CD4-positive, alpha-beta T cell treated with Interleukin-17A for 1 hour (primary cell): Measurements from ENCODE around the gene SFTPD.
"Not testable (repeated sequence)": the region's sequence is repeated elsewhere in the genome, so short reads cannot be mapped to it uniquely, and the experiment has no call there.

Experiments used
- DNase-seq: peaks from one replicate; pipeline ENCODE4 v3.0.0-alpha.2; 2020

Gene SFTPD

DNA sequence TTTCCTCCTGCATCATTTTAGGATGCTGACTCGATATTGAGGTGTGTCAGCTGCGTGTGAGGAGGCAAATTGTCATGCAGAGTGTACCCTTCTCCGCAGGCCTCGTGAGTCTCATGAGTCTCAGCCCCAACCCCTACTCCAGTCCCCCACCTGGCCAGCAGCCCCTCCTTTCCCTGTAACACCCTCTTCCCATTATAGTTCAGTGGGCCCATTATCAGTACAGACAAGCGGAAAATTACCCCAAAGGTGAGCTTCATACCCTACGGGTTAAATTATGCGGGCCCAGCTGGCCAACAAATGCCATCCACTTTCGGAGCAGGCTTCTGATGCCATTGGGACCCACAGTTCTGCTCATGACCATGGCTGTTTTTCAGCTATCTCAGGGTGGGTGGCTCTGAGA, 25.2 kb downstream of the SFTPD start:
- DNase-seq, result no peak

DNA sequence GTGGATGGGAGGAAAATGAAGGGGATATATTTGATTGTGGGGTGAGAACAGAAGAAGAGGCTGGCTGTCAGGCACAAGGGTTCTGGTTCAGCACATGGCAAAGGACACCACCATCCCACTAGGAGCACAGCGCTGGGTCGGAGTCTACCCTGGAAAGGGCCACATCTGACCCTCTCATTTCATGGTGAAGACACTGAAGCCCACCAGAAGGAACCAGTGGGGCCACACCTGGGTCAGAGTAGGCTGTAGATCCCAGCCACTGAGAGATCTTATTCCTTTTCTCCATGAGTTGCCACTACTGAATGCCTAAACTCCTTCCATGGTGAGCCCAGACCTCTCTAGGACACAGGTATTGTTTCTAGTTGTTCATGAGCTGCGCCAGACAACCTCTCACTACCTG, 25.8 kb downstream of the SFTPD start:
- DNase-seq, result no peak

DNA sequence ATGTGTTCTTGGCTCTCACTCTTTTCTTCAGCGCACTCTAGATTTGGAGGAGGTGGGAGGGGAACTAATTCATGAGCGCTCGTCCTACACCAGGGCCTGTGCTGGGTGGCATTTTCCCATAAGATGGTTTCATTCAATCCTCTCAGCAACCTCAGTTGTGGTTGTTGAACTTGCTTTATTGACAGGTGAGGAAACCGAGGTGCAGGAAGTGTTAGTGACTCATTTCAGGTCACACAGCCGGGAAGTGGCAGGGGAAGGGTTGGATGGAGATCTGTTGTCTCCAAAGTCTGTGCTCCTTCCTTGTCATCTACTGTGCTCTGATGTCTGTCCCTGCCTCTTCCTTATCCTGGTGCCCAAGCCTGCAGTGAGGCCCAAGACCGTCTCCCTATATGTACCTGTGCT, 26.9 kb downstream of the SFTPD start:
- DNase-seq, result not testable (repeated sequence)

DNA sequence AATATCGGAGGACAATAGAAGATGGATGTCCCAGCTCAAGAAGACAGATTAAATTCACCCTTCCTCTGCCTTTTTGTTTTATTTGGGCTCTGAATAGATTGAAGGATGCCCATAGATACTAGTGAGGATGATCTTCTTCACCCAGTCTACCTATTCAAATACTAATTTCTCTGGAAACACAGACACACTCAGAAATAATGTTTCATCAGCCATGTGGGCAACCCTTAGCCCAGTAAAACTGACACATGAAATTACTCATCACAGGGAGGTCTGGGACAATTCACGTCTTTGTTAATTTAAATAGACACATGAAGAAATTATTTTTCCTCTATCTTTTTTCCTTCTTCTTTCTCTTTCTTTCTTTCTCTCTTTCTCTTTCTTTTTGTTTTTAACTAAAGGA, 33.1 kb downstream of the SFTPD start:
- DNase-seq, result not testable (repeated sequence)

DNA sequence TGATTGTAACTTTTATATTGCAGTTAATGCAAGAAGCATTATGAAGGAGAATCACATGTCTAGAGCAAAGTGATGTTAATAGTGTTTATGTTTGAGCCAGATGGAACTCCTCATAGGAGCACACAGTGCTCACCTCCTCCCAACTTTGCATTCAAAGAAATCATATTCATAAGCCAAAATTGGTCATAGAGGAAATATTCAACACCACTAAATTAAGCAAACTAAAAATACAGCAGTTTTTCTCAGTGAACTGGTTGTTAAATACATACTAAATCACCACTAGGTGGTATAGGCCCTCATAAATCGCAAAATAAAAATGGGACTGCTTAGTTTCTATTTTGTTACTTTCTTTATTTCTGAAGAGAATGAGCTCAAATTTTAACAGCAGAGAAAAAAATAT, 34.4 kb downstream of the SFTPD start:
- DNase-seq, result not testable (repeated sequence)

DNA sequence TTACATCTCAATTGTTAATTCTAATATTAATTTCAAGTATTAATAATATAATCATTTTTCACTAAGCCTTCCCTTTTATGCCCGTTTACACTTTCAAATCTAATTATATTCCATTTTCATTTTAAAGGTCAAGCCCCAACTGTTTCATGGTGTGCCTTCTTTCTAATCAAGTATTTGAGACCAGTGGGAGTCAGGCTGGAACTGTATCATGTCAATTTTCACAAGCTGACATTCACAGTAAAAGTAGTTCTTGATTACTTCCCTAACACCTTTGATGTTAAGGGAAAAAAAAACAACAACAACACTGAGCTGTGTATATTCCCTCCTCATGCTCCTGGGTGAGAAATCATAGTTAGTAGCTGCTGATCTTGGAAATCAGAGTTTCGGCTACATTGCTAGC, 38.1 kb downstream of the SFTPD start:
- no peak for DNase-seq

DNA sequence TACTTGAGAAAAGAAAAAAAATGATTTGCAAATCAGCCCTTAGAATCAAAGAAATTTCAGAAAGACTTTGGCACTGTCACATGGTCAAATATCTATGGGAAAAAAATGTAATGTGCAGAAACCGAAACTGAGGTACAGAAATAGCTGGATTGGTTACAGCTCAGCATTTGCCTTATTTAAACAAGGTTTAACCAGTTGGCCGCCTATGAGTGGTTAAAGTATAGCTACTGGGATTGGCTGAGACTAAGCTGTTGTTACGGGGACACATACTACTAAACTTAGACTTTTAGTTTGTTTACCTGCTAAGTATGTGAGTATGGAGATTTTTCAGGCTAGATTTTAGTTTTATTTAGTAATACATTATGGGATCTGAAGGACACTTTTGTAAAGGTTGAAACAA, 38.6 kb downstream of the SFTPD start:
- no peak for DNase-seq

DNA sequence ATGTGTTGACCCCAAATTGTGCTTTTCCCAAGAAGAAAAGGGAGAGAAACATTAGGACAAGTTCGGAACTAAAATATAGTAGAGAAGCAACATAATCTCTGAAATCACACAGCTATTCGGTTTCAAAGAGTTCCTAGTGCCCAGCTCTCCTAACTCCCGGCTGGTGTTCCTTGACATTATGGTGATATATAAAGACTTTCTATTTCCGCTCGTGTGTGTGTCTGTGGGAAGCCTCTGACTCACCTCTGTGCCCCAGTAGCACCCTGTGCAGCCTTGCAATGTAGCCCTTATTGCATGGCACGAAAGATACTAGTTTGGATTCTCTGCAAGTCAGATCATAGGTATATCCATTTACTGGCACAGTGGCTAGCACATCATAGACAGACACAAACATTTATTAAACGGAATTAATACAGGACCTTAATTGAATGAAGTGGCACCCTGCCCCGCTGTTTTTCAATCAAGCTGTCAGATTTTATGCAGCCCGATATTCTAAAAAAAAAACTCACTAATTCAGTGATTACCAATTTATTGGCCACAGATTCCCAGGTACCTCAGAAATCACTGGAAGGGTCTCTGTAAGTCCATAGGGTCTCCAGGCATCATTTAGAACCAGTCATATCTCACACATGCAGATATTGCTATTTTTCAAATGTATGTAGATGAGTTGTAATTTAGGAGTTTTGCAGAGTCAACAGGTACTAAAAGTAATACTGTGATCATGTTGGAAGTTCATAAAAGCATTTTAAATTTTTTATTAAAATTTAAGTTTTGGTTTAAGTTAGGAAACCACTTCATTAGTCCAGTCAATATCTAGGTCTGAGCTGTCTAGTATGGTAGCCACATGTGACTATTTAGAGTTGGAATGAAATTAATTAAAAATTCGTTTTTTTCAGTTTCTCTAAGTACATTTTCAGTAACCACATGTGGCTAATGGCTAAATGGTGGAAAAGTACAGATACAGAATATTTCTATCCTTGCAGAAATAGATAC, 43.3 kb downstream of the SFTPD start:
- no peak for DNase-seq

DNA sequence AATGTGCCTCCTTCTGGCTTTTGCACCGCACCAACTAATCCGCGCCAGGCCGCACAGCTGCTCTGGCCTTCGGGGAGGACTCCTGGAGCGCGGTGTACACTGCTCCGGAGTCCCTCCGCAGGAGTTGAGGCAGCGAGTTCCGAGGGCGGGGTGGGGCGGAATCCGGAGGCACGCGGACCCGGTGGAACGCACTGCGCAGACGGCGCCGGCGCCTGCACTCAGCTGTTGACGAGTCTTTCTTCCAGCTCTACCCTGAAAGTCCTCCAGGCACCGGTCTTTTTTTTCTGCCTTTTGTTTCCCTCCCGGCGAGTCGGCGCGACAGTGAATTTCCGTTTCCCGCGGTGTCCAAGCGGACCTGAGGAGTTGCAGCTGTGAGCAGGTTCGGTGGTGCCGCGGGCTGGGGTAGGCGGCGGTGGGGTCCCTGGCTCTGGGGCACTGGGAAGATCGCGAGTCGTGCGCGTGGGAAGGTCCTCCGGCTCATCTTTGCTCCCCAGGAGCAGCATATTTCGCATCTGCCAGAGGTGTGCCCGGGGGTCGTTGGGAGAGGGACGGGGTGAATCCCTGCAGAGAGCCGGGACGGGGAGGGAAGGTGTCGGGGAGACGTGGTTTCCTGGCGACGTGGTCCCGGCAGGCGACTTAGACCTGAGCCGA, 44.1 kb downstream of the SFTPD start:
- DNase-seq, result peak; percentile 27

DNA sequence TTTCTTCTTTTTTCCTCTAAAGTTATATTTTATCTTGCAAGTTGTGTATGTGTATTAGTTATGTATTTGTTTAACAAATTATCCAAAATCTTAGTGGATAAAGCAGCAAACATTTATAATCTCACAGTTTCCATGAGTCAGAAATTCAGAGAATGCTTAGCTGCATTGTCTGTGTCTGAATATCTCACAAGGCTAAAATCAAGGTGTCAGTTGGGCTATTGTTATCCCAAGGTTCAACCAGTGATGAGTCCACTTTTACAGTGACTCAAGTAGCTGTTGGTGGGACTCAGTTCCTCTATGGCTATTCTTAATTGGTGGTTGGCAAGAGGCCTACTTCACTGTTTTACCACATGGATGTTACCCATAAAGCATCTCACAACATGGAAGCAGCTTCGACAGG, 47.3 kb downstream of the SFTPD start:
- not testable (repeated sequence) for DNase-seq

DNA sequence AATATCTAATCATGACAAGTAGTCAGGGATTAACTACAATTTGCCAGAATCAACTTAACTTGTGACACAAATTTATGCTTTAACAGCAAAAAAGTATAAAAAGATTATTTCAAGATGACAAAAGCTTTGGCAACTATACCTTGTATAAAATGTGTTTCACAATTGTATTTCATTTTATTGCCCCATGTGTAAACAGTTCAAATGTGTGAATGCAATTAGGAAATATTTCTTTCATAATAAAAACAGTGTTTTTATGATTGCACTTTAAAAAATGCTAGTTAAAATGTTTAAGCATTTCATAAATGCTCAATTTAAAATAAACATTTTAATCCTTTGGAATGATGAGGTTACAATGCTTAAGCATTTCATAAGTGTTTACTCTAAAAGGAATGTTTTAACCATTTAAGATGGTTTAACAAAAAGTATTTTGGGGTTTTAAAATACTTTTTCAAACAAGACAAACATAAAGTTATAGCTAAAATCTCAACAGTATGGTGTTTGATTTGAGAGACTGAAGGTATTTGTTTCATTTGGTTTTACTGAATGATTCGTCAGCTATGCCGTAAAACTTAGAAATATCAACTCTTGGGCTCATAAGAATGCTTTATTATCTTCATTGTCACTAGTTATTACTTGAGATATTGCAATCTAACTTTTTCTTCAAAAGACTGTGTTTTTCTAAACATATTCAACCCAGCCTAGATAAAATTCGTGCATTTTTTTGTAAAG, 50.1 kb downstream of the SFTPD start:
- DNase-seq, result no peak

DNA sequence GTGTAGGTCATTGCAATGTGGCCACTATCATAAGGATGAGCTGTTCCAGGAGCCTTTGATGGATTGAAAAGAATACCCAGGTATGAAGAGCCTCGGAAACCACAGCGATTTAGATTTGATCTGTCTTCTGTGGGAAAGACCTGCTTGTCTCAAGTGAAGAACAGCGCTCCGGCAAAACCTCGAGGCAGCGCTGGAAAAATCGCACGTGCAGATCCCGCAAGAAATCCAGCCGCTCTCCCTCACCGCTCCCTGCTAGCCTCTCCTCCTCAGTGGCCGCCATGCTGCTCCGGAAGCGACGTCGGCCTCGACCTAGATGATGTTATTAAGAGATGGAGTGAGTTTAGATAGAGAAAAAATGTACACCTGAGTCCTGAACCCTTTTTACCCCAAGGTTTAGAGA, 56.0 kb downstream of the SFTPD start:
- not testable (repeated sequence) for DNase-seq

DNA sequence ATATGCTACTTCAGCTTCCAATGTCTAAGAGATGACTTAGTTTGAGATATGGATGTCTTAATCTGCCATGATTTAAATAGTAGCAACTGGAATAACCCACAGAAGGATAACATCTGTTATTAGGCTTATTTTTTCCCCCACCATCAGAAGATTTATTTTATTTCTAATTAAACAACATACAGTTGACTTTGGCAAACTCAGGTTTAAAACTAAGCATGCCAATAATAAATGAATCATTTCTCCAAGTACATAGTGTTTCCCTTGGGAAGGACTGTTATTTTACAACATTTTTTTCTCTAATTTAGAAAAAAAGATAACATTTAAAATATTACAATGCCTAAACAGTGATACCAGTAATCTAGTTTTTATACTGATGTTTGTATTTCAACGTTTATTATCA, 58.4 kb downstream of the SFTPD start:
- DNase-seq, result no peak

DNA sequence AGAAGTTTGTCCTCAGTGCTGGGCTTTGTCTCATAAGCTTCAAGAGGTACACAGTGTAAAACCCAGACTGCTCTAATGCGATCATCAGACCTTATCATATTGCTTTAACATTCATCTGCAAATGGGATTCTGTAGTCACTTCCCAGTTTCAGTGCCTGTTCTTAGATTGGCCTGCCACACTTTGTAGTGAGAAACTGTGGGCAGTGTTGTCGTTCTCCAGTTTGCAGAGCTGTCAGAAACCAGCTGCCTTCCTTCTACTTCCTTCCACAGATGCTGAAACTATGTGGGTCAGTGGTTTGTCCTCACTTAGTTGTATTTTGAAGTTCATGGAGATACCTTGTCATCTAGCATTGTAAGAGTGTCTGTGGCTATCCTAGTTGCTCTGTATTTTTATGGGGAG, 59.9 kb downstream of the SFTPD start:
- DNase-seq, result not testable (repeated sequence)
